K562 (cell line): Measurements from ENCODE around the gene CHCHD6. TPM values are rescaled to one million over a fixed set of nuclear protein-coding genes. Genes with fewer than 3 reads are reported as not detected.

ENCODE experiments used
- ARID2 ChIP-seq: fragments of 450-650 bp; IDR thresholded peaks from 2 replicates; pipeline ENCODE4 v1.6.1; 2017; ENCODE audit warnings: antibody characterized with exemption, mild to moderate bottlenecking
- ATF7 ChIP-seq: fragments of 450-650 bp; IDR thresholded peaks from 2 replicates; pipeline ENCODE4 v1.7.1; 2014; ENCODE audit warnings: mild to moderate bottlenecking, moderate library complexity
- DIDO1 ChIP-seq: fragments of 450-650 bp; IDR thresholded peaks from 2 replicates; pipeline ENCODE4 v1.6.1; 2016; ENCODE audit warnings: low read depth, missing biosample characterization, missing genetic modification characterization
- HDAC2 ChIP-seq: fragments of 450-650 bp; IDR thresholded peaks from 2 replicates; pipeline ENCODE4 v1.6.1; 2016; ENCODE audit warnings: mild to moderate bottlenecking
- HNRNPL ChIP-seq: fragments of 200-400 bp; formaldehyde crosslinking; IDR thresholded peaks from 2 replicates; pipeline ENCODE4 v1.6.1; 2017; ENCODE audit warnings: low read depth, mild to moderate bottlenecking, low read length
- IRF9 ChIP-seq: fragments of 450-650 bp; IDR thresholded peaks from 2 replicates; pipeline ENCODE4 v1.6.1; 2016; ENCODE audit warnings: missing biosample characterization, missing genetic modification characterization
- JUND ChIP-seq, 2 experiments: IDR thresholded peaks; 2 replicates in 1 of 2; 3 replicates in 1 of 2; pipeline ENCODE4 v1.6.1; 2011; ENCODE audit warnings: borderline replicate concordance in 2 of 2, low read depth in 2 of 2, low read length in 2 of 2, improper control_type of control experiment in 1 of 2, missing biosample characterization in 1 of 2, missing genetic modification characterization in 1 of 2, missing genetic modification reagents in 1 of 2
- MAFG ChIP-seq: fragments of 450-650 bp; conservative IDR thresholded peaks from 2 replicates; pipeline ENCODE4 v1.6.1; 2016; ENCODE audit warnings: missing genetic modification characterization, missing compliant biosample characterization
- NFATC3 ChIP-seq: fragments of 450-650 bp; IDR thresholded peaks from 2 replicates; pipeline ENCODE4 v1.6.1; 2017; ENCODE audit warnings: mild to moderate bottlenecking
- PURB ChIP-seq: sonication (generic); formaldehyde crosslinking; IDR thresholded peaks from 2 replicates; pipeline ENCODE4 v1.9.0; 2021; ENCODE audit warnings: low read depth, mild to moderate bottlenecking, missing genetic modification reagents
- SMARCA4 ChIP-seq: fragments of 450-650 bp; IDR thresholded peaks from 2 replicates; pipeline ENCODE4 v1.6.1; 2016
- TAF7 ChIP-seq: fragments of 450-650 bp; IDR thresholded peaks from 2 replicates; pipeline ENCODE4 v1.6.1; 2016; ENCODE audit warnings: missing genetic modification characterization, missing compliant biosample characterization
- ZBTB1 ChIP-seq: sonication (generic); formaldehyde crosslinking; IDR thresholded peaks from 2 replicates; pipeline ENCODE4 v1.8.1; 2023; ENCODE audit warnings: missing genetic modification reagents, low read depth, mild to moderate bottlenecking, borderline replicate concordance
- ZFP30 ChIP-seq: fragments of 250-450 bp; sonication (Bioruptor Pico); IDR thresholded peaks from 2 replicates; pipeline ENCODE4 v1.8.0; 2022; ENCODE audit warnings: moderate library complexity, mild to moderate bottlenecking, inconsistent platforms, borderline replicate concordance
- ZNF699 ChIP-seq: fragments of 250-450 bp; sonication (Bioruptor Pico); IDR thresholded peaks from 2 replicates; pipeline ENCODE4 v1.8.0; 2021; ENCODE audit warnings: mild to moderate bottlenecking, moderate library complexity; ENCODE audit not compliant: insufficient replicate concordance
- ZNF766 ChIP-seq: fragments of 200-800 bp; sonication (Bioruptor generic); conservative IDR thresholded peaks from 2 replicates; pipeline ENCODE4 v1.6.1; 2016; ENCODE audit warnings: missing genetic modification characterization, missing compliant biosample characterization
- polyA plus RNA-seq, 8 experiments: library from polyadenylated mRNA; depleted of rRNA in 4 of 8; stranded (reverse) in 5 of 8; unstranded in 3 of 8; fragments of >200 nt; fragmentation: Nextera tagmentation in 2 of 8; fragmentation: Illumina TruSeq in 1 of 8; extraction: Ambion mirVana in 2 of 8; extraction: Trizol in 1 of 8; gene quantifications; 2 replicates each; pipeline versions ENCODE4 v1.2.1 to v1.2.3, GENCODE V29; 2011 to 2014; ENCODE audit warnings: inconsistent platforms in 1 of 8, missing spikeins in 1 of 8
- total RNA-seq, 7 experiments: library from RNA; depleted of rRNA in 6 of 7; stranded (reverse); fragments of >200 nt in 6 of 7; fragmentation: Illumina TruSeq in 2 of 7; extraction: Trizol in 2 of 7; gene quantifications; 2 replicates each; pipeline versions ENCODE4 v1.2.1 to v1.2.3, GENCODE V29; 2011 to 2021; ENCODE audit warnings: low replicate concordance in 1 of 7
- TF ChIP-seq, protein P1 (sequence below): fragments of 450-650 bp; IDR thresholded peaks from 2 replicates; pipeline ENCODE4 v1.6.1; 2016; ENCODE audit warnings: antibody characterized with exemption
- TF ChIP-seq, protein P2 (sequence below): sonication (generic); formaldehyde crosslinking; IDR thresholded peaks from 2 replicates; pipeline ENCODE4 v1.8.0; 2023; ENCODE audit warnings: missing genetic modification reagents, mild to moderate bottlenecking, borderline replicate concordance
- TF ChIP-seq, protein P3 (sequence below): sonication (generic); formaldehyde crosslinking; IDR thresholded peaks from 2 replicates; pipeline ENCODE4 v1.8.1; 2023; ENCODE audit warnings: mild to moderate bottlenecking, missing genetic modification reagents

The CHCHD6 gene
- total and polyA plus RNA-seq, 9 of the 15 experiments (the other 6 are each of a cell fraction or from before 2014, with no cell fraction given) = 4.6 to 18.6 (median 10.9) TPM

DNA sequence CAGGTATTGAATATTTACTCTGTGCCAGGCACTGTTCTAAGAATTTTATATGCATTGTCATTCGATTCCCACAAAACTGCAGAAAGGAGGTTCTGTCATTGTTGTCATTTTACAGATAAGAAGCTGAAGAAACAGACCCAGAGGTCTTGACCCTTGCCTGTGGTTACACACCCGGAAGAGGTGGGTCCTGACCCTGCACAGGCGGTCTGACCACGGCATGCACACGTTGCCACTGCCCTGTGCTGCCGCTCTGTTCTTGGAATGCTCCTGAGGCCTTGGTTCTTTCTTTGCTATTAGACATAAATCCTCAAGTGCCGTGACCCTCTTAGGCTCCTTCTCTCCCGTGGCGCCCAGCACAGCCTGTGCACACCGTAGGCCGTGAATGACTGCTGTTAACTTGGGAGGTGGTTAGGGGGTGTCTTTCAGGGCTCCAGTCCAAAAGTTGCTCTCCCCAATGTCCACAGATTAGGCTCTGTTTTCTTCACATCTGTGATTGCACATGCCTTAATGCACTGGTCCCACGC, 204.8 kb downstream of the CHCHD6 start (continued):
- peak; percentile 76; the same call in 1 of the 2 replicates for TF ChIP-seq HDAC2
- TF ChIP-seq, protein P1, sequence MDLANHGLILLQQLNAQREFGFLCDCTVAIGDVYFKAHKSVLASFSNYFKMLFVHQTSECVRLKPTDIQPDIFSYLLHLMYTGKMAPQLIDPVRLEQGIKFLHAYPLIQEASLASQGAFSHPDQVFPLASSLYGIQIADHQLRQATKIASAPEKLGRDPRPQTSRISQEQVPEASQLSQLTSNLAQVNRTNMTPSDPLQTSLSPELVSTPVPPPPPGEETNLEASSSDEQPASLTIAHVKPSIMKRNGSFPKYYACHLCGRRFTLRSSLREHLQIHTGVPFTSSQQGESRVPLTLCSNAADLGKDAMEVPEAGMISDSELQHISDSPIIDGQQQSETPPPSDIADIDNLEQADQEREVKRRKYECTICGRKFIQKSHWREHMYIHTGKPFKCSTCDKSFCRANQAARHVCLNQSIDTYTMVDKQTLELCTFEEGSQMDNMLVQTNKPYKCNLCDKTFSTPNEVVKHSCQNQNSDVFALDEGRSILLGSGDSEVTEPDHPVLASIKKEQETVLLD = peak; percentile 57
- no peak for TF ChIP-seq ZFP30
- TF ChIP-seq, protein P2, sequence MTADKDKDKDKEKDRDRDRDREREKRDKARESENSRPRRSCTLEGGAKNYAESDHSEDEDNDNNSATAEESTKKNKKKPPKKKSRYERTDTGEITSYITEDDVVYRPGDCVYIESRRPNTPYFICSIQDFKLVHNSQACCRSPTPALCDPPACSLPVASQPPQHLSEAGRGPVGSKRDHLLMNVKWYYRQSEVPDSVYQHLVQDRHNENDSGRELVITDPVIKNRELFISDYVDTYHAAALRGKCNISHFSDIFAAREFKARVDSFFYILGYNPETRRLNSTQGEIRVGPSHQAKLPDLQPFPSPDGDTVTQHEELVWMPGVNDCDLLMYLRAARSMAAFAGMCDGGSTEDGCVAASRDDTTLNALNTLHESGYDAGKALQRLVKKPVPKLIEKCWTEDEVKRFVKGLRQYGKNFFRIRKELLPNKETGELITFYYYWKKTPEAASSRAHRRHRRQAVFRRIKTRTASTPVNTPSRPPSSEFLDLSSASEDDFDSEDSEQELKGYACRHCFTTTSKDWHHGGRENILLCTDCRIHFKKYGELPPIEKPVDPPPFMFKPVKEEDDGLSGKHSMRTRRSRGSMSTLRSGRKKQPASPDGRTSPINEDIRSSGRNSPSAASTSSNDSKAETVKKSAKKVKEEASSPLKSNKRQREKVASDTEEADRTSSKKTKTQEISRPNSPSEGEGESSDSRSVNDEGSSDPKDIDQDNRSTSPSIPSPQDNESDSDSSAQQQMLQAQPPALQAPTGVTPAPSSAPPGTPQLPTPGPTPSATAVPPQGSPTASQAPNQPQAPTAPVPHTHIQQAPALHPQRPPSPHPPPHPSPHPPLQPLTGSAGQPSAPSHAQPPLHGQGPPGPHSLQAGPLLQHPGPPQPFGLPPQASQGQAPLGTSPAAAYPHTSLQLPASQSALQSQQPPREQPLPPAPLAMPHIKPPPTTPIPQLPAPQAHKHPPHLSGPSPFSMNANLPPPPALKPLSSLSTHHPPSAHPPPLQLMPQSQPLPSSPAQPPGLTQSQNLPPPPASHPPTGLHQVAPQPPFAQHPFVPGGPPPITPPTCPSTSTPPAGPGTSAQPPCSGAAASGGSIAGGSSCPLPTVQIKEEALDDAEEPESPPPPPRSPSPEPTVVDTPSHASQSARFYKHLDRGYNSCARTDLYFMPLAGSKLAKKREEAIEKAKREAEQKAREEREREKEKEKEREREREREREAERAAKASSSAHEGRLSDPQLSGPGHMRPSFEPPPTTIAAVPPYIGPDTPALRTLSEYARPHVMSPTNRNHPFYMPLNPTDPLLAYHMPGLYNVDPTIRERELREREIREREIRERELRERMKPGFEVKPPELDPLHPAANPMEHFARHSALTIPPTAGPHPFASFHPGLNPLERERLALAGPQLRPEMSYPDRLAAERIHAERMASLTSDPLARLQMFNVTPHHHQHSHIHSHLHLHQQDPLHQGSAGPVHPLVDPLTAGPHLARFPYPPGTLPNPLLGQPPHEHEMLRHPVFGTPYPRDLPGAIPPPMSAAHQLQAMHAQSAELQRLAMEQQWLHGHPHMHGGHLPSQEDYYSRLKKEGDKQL (CRISPR knock-in tag) = no peak
- peak; percentile 69 for TF ChIP-seq JUND (IDR thresholded peaks at IDR 0.05; ENCODE audit: borderline replicate concordance, low read depth, low read length)
- peak; percentile 74; the same call in 1 of the 3 replicates for TF ChIP-seq JUND (tag; IDR thresholded peaks at IDR 0.05; ENCODE audit: borderline replicate concordance, low read depth, low read length)
- TF ChIP-seq ARID2 = no peak
- no peak for TF ChIP-seq DIDO1 (tag)
- TF ChIP-seq, protein P3, sequence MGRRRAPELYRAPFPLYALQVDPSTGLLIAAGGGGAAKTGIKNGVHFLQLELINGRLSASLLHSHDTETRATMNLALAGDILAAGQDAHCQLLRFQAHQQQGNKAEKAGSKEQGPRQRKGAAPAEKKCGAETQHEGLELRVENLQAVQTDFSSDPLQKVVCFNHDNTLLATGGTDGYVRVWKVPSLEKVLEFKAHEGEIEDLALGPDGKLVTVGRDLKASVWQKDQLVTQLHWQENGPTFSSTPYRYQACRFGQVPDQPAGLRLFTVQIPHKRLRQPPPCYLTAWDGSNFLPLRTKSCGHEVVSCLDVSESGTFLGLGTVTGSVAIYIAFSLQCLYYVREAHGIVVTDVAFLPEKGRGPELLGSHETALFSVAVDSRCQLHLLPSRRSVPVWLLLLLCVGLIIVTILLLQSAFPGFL = no peak
- no peak for TF ChIP-seq TAF7
- 0 out of 2 replicates have a peak, but pooled peaks have one; percentile 13 for TF ChIP-seq NFATC3
- peak; percentile 79 for TF ChIP-seq MAFG (tag)
- no peak for TF ChIP-seq ZNF766 (CRISPR knock-in tag)
- TF ChIP-seq ZBTB1 (CRISPR knock-in tag) = peak; percentile 86; the same call in 1 of the 2 replicates
- peak; percentile 81 for TF ChIP-seq SMARCA4
- TF ChIP-seq IRF9 (tag) = no peak
- no peak for TF ChIP-seq ZNF699 (CRISPR knock-in tag)
- TF ChIP-seq ATF7 = peak; percentile 67
- TF ChIP-seq PURB (CRISPR knock-in tag) = no peak
- 0 out of 2 replicates have a peak, but pooled peaks have one; percentile 49 for TF ChIP-seq HNRNPL
